Frontal cortex (tissue), 4 donors: ENCODE data around the gene OR2J2. TPM values are rescaled to one million over a fixed set of nuclear protein-coding genes. Genes with fewer than 3 reads are reported as not detected.
"Not testable (repeated sequence)": the region's sequence is repeated elsewhere in the genome, so short reads cannot be mapped to it uniquely, and the experiment has no call there.

ENCODE experiments used
- DNase-seq, 2 donors: peaks; one replicate each; pipeline ENCODE4 v3.0.0; 2012; ENCODE audit warnings: low spot score in 2 of 2
- FAIRE-seq: peaks from 2 replicates; lab custom pipeline; 2012; peaks lifted over from hg19 to GRCh38; lab: Jason Lieb, UNC
- total RNA-seq: library from RNA; depleted of rRNA; stranded (reverse); fragments of >200 nt; gene quantifications from one replicate; pipeline ENCODE4 v1.2.3, GENCODE V29; 2014
- donor health status: control.
- donor health status: control.
- donor health status: control.

Gene OR2J2
- total RNA-seq, 1 donor from 2014 or later: not detected

- DNase-seq, FAIRE-seq: not testable (repeated sequence)
Observed at GRCh38 chr6:29217242-29217641, 46.5 kb downstream of the OR2J2 start.

GRCh38 chr6:29218056-29218455 is 47.3 kb downstream of the OR2J2 start:
- not testable (repeated sequence) for DNase-seq, FAIRE-seq

Other genes with a start within 250 kb of the OR2J2 start
- gene TRIM27, start 246.9 kb upstream of the OR2J2 start, total RNA-seq: 75.8 TPM
- 6.9 TPM for gene ZNF311, start 165.6 kb upstream of the OR2J2 start, total RNA-seq
- gene OR2W1, start 125.7 kb upstream of the OR2J2 start, total RNA-seq: not detected
- not detected for gene OR2B3, start 83.6 kb upstream of the OR2J2 start, total RNA-seq
- not detected for gene OR2J1, start 71.4 kb upstream of the OR2J2 start, total RNA-seq
- gene OR2J3, start 62.8 kb upstream of the OR2J2 start, total RNA-seq: not detected
- not detected for gene OR14J1, start 130.8 kb downstream of the OR2J2 start, total RNA-seq
- not detected for gene OR5V1, start 198.0 kb downstream of the OR2J2 start, total RNA-seq
- gene OR12D3, start 204.4 kb downstream of the OR2J2 start, total RNA-seq: not detected
- not detected for gene OR12D2, start 224.7 kb downstream of the OR2J2 start, total RNA-seq
- gene OR12D1, start 244.0 kb downstream of the OR2J2 start, total RNA-seq: not detected